ENCODE measurements around the gene EXOC2.

- TF ChIP-seq CTCF (IDR thresholded peaks at IDR 0.05), result no peak
- no peak for TF ChIP-seq POLR2A (IDR thresholded peaks at IDR 0.05)
Observed at GRCh38 chr6:650098-650497, 42.8 kb downstream of the EXOC2 start.

Data from lower leg skin (tissue), 3 donors.